Choroid plexus epithelial cell (primary cell): ENCODE data around the gene LSG1.

Source experiments
- DNase-seq: peaks from one replicate; pipeline ENCODE4 v3.0.0-alpha.2; 2010; ENCODE audit warnings: low read depth
- H3K4me3 ChIP-seq: 2 replicates; pipeline ENCODE4 v1.5.1; 2011; ENCODE audit warnings: low read depth, mild to moderate bottlenecking, control low read depth, low read length, moderate library complexity
- TF ChIP-seq, protein P1 (sequence below): conservative IDR thresholded peaks from 2 replicates; pipeline ENCODE4 v1.5.1; 2011; ENCODE audit warnings: low read depth, mild to moderate bottlenecking, control low read depth, inconsistent platforms, low read length, moderate library complexity

LSG1 gene

GRCh38 chr3:194713299-194714136 lies 41.5 kb upstream of the LSG1 start:
- H3K4me3 ChIP-seq, result no peak overlapping the region
- TF ChIP-seq, protein P1, sequence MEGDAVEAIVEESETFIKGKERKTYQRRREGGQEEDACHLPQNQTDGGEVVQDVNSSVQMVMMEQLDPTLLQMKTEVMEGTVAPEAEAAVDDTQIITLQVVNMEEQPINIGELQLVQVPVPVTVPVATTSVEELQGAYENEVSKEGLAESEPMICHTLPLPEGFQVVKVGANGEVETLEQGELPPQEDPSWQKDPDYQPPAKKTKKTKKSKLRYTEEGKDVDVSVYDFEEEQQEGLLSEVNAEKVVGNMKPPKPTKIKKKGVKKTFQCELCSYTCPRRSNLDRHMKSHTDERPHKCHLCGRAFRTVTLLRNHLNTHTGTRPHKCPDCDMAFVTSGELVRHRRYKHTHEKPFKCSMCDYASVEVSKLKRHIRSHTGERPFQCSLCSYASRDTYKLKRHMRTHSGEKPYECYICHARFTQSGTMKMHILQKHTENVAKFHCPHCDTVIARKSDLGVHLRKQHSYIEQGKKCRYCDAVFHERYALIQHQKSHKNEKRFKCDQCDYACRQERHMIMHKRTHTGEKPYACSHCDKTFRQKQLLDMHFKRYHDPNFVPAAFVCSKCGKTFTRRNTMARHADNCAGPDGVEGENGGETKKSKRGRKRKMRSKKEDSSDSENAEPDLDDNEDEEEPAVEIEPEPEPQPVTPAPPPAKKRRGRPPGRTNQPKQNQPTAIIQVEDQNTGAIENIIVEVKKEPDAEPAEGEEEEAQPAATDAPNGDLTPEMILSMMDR, result no peak
- DNase-seq, result no peak

GRCh38 chr3:194711913-194712312 lies 39.9 kb upstream of the LSG1 start:
- peak; percentile 98 for DNase-seq
- H3K4me3 ChIP-seq, result no peak overlapping the region
- TF ChIP-seq, protein P1, result peak; percentile 32

- no peak for DNase-seq
- H3K4me3 ChIP-seq, result no peak overlapping the region
- TF ChIP-seq, protein P1, result no peak
These were observed 39.3 kb upstream of the LSG1 start for GRCh38 chr3:194711286-194711685.

GRCh38 chr3:194707147-194707540 lies 35.2 kb upstream of the LSG1 start:
- H3K4me3 ChIP-seq, result no peak overlapping the region
- DNase-seq, result no peak
- TF ChIP-seq, protein P1, result no peak

DNA sequence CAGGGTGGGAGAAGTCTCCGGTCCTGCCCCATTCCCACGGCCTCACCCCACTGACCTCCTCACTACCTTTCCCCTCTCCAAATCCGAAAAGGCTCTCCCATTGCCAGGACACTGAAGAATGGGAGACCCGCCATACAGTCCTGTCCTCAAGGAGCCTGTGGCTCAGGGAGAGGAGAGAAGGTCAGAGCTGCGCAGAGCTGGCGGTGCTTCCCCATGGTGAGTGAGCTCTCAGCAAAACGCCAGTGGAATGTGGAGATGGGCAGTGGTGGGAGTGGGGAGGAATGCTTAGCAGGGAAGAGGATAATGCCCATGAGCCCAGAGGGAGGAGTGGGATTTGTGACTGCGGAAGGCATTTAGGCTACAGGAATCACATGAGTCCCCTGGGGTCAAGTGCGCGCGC lies 33.8 kb upstream of the LSG1 start:
- TF ChIP-seq, protein P1, result no peak
- H3K4me3 ChIP-seq, result no peak overlapping the region
- DNase-seq, result no peak

DNA sequence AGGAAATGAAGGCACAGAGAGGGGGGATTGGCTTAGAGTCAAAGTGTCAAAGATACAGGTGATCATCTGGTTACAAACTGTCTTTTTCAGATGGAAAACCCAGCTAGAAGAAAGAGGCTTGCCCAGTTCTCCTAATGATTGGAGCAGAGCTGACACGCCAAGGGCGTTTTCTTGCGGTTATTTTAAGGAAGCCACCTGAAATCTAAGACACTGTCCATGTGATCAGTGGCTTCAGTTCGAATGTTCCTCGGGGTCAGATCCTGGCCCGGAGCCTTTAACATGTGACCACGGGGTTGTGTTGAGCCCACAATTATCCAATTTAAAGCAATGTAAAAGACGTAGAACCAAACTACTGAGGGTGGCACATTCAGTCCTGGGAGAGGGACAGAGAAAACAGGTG lies 33.2 kb upstream of the LSG1 start:
- no peak overlapping the region for H3K4me3 ChIP-seq
- TF ChIP-seq, protein P1, result no peak
- DNase-seq, result no peak

- TF ChIP-seq, protein P1, result no peak
- H3K4me3 ChIP-seq, result no peak overlapping the region
- no peak for DNase-seq
These were observed 30.6 kb upstream of the LSG1 start for GRCh38 chr3:194702545-194702944.
